GM21619 (cell line): ENCODE measurements around the gene IP6K2.
A peak's percentile ranks its signal among the peaks of the same experiment; 100 is the strongest.

Experiments used
- ATAC-seq: cut with Tn5 transposase; IDR thresholded peaks from one replicate; pipeline ENCODE4 v1.9.1; 2021; ENCODE audit not compliant: unreplicated experiment

The IP6K2 gene

DNA sequence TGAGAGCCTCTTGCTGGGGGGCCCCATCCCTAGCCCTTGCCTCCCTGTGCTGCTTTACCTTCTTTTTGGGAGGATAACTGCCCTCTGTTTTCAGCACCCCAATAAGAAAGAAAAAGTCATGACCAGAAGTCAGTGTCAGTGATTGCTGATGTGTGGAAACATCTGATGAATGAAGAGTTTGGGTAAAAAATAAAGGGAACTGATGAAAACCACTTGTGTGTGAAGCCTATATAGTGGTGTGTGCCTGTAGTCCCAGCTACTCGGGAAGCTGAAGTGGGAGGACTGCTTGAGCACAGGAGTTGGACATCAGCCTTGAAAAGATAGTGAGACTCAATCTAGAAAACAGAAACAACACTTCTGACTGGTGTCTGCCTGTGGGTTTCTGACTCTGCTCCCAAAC is 44.5 kb downstream of the IP6K2 start:
- no peak for ATAC-seq

DNA sequence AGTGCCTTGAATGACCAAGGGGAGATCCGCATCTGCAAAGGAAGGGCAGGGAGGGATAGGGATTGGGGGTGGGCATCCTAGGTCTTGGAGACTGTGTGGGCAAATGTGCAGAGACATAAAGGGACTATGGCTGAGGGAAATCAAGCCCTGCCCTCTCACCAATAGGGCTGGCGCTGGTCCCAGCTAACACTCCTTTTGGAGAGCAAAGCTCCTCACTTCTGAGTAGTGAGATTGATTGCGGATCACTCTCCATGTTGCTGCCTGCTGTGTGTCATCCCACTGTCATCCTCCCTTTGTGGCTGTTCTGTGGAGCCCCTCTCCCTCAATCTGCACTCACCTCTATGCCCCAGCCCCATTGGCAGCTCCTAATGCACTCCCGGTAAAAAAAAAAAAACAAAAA is 52.1 kb downstream of the IP6K2 start:
- no peak for ATAC-seq

DNA sequence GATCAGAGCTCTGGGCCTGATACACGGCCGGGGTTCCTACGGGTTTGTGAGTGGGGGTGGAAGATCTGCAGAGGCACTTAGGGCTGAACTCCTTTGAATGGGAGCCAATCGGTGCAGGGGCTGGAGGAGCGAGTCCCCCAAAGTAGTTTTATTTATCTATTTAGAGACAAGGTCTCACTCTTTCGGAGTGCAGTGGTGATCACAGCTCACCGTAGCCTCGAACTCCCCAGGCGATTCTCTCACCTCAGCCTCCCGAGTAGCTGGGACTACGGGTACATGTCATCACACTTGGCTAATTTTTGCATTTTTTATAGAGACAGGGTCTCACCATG is 52.7 kb downstream of the IP6K2 start:
- ATAC-seq, result no peak

DNA sequence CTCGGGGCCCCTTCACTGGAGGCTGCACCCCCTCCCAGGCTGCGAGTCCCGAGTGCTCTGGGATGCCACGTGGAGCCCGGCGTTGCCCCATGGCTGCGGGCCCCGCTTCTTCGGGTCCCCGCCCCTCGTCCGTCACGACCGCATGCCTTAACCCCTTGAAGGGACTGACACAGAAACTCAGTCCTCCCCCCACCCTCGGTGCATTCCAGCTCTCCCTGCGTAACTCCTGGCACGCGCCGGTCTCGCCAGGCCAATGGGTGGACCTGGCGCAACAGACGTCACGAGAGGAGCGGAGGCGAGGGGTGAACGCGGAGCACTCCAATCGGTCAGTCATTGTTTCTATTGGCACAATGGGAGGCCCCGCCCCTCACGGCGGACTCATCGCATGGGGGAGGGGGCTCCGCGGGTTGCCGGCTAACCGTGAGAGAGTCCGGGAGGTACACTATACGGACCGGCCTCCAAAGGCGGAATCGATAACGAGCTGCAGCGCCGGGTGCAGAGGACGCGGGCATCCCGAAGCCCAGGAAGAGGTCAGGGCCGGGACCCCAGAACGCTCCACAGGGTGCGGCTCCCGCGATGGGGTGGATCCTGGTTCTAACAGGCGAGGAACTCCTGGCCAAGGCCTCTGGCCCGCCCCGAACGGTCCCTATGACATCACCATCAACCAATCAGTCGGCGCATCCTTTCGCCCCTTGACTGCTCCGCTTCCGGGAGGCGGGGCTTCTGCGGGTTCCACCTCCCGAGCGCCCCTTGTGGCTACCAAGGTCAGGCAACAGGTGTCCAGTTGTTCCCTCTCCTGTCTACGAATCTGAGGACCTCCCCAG is 53.3 kb downstream of the IP6K2 start:
- peak; percentile 76 for ATAC-seq

DNA sequence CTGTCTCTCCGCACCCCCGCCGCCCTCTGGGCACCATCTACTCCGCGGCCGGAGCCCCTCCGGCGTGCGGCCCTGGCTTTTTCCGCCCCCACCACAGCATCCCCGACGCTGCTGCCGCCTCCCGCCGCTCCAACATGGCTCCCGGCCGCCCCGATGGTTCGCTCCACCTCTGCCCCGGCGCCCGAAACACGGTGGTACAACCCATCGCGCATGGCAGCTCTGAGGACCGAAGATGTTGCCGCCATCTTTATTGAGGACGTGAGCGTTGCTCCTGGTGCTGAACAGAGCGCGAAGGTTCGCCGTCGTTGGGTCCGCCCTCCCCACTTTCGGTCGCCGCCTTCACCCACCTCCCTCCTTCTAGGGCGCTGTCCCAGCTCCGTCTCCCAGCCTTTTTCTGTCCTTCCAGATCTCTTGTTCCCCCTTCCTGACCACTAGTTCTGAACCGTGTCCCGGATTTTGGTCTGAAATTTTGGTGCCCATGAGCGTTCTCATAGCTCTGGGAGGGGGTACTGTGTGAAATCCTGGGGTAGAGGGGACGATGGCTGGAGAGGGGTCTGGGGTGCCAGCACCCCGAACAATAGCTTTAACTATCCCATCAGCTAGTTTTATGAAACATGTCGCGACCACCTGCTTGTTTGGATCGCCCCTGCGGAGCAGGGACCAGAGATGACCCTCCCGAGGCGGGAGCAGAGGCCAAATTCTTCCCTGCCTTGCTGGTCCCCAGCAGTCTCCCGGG is 54.1 kb downstream of the IP6K2 start, which contains the start of gene CELSR3:
Gene CELSR3, minus strand, starts transcription at position 134 of the 736 bp plus-strand sequence. CDS start 252 bp downstream, outside the sequence.
- ATAC-seq, result no peak

DNA sequence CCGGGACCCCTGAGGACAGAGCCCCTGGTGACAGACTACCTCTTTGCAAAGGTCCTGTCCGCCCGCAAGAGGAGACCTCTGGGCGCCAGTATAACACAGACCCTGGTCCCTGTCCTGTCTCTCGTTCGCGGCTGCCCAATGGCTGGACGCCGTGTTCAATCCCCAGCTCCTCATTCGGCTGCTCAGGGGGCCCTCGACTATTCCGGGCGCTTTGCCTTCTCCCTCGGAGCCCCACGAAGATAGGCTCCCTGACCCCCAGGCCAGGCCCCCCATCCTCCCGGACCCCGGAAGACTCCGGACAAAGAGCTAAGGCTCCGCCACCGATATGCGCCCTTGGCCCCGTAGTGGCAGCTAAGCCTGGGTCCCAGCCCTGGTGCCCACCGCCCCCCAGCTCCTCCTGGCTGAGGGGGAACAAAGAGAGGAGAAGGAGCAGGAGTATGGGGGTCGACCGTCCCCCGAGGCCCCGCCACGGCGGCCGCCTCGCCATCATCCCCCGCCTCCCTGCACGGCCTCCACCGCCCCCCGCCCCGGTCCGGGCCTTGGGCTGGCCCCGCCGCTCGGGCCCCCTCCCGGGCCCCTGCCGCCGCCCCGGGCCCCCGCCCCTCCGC is 54.8 kb downstream of the IP6K2 start:
- ATAC-seq, result no peak

DNA sequence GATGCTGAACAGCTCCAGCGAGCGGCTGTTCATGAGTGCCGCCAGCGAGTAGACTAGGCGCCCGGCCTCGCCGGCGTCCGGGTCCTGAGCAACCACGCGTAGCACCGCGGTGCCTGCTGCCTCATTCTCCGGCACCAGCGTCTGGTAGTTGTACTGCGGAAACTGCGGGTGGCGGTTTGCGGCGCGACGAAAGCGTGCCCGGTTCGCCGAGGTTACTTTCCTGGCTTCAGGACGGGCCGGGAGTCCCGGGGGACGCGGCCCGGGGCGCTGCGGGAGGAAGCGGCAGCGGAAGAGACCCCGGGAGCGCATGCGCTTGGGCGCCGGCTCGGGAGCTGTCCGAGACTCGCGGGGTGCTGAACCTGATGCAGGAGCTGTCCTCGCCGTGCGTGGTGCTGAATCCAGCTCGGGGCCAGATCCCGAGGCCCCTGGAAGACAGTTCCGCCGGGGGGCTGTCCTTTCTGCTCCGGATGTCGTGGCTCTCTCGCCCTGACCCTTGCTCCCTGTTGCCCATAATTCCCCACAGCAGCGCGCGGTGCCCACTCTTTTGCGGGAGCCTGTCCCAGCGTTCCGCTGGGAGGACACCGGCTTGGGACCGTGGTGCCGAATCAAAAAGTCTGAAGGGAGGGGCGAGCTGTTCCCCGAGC is 55.4 kb downstream of the IP6K2 start:
- no peak for ATAC-seq

DNA sequence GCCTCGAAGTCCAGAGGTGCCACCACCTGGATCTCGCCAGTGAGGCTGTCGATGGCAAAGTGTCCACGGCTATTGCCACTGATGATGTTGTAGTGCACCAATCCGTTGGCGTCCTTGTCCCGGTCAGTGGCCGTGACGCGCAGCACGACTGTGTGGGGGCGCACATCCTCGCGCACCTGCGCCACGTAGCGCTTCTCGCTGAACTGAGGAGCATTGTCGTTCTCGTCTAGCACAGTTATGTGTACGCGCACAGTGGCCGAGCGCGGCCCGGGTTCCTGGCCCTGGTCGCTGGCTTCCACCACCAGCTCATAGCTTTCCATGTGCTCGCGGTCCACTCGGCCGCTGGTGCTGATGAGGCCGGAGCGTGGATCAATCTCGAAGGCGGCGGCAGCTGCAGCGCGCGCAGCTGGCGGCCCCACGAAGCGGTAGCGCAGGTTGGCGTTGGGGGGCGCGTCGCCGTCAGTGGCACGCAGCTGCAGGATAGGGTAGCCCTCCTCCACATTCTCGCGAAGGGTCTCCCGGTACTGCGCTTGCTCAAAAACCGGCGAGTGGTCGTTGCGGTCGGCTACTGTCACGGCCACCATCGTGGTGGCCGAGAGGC is 56.1 kb downstream of the IP6K2 start:
- no peak for ATAC-seq

DNA sequence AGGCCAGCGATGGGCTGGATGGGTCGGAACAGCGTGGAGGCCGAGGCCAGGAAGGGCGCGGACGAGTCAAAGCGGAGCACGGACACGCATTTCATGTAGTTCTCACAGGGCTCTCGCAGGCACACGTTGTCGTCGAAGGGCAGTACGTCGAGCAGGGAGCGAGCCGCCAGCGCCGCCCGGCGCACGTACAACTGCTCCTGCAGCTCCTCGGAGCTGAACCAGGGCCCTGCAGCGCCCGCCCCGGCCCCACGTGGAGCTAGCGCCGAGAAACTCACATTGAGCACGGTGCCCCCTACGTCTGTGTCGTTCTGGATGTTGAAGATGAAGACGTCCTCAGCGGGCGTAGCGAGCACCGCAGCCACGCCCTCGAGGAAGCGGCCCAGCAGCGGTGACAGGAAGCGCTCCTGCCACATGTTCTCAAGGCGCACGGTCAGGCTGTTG is 60.2 kb downstream of the IP6K2 start:
- no peak for ATAC-seq

DNA sequence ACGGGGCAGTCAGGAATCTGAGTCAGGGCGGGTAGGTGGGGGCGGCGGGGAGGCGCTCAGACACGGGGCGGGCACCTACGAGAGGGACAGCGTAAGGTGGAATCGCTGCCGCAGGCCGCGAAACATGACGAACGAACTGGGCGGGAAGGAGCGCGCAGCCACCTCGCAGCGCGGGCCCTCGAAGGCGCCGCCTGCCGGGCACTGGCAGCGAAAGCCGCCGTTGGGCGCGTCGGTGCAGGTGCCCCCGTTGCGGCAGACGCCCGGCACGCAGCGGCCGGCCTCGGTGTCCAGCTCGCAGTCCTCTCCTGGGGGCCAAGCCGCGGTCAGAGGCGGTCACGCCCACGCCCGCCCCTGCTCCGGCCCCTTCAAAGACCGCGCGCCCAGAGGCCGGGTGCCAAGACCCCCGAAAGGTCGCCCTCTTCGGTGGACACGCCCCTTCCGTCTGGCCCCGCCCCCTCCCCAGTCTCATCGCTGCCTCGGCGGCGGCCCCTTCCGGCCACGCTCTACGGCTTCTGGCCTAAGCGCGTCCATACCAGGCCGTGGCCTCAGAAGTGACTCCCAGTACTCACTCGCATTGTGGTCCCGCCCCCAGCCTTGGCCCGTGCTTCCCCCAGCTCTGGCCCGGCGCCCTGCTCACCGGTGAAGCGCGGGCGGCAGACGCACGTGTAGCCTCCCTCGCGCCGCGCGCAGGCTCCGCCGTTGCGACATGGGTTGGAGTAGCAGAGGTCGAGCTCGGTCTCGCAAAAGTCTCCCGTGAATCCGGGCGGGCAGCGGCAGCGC is 60.8 kb downstream of the IP6K2 start:
- peak; percentile 54 for ATAC-seq

DNA sequence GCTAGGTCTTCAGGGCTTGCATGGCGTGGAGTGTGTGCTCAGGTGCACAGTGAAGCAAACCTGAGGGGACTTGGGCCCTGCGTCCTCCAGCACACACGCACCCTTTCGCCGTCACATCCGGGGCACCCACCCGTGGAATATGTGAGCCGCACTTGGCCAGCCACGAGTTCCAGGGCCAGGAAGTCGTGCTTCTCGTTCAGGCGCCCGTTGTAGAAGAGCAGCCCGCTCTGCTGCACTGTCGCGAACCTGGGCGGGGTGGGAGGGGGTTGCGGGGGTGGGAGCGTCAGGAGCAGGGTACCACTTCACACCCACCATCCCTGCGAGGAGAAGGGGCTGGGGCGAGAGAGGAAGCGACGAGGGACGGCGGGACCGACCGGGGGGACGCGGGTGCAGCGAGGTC is 61.4 kb downstream of the IP6K2 start:
- no peak for ATAC-seq

DNA sequence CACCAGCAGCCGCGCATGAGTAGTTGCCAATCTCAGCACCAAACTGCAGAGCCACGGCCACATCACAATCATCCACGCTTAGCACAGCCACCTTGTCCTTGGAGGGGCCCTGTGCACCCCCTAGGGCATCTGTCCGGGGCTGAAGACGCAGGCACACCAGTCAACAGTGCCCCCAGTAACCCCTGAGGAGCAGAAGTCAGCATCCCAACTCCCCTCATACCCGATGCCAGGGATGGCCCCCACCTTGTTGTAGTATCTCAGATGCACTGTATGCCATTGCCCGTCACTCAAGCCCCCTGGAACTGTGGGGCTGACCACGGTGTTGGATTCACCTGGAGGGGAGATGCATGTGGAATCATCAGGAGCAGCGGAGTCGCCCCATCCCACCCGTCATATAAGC is 62.0 kb downstream of the IP6K2 start:
- no peak for ATAC-seq

DNA sequence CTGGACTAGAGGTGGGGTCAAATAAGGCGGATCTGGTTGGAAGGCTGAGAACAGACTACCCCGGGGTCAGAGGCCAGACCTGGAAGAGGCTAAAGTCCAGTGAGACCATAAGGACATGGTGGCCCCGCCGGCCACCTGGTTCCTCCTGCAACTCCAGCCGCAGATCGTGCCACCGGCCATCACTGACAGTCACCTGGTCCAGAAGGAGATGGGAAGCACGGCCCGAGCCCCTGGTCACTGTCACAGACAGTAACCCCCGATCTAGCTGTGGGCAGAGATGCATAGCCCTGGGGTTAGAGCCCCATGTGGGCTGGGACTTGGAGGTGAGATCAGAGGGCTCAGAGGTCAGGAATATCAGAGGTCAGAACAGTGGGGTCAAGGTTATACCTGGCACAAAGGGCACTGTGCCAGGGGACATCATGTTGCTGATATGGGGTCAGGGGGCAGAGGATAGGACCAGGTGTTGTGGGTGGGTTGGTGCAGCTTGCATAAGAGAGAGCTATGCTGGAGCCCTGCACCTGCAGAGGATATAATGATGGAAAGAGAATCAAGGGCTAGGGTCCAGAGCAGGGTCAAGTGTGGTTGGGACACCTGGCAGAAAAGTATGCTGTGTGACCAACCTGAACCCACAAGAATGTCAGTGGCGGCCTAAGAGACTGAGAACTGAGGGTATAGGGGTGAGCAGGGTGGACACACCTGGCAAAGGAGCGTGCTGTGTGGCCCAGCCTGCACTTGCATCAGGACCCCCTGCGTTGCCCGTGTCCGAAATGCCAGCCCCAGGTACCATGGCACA is 63.9 kb downstream of the IP6K2 start:
- no peak for ATAC-seq

DNA sequence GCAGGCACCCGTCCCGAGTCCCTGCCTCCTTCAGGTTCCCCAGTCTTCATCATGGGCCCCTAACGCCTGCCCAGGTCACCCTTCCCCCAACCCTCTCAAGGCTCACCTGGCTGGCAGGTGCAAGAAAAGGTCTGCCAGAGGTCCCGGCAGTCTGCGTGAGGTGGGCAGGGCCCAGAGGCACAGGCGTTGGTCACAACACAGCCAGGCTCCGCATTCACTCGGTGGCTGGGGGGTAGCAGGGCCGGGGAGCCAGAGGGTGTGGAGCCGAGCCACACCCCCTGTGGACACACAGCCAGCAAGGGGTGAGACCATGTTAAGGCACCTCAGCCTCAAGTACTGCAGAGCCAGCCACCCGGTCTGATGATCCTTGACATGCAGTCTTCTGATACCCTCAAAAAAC is 65.2 kb downstream of the IP6K2 start:
- no peak for ATAC-seq

DNA sequence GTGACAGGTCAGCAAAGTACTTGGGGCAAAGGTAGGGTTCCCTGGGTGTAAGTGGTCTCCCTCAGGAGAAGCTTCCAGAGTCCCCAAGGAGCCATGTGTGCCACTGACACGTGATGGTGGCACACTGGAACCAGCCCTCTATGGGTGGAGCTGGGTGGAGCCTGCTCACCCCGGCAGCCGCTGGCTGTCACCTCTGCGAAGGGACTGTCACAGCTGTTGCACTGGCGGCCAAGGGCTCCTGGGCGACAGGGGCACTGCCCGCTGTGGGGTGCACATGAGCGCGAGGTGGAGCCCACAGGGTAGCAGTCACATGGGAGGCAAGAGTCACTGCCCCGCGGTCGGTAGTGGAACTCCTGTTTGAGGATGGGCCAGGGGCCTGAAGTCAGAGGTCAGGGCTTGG is 66.3 kb downstream of the IP6K2 start:
- ATAC-seq, result no peak

DNA sequence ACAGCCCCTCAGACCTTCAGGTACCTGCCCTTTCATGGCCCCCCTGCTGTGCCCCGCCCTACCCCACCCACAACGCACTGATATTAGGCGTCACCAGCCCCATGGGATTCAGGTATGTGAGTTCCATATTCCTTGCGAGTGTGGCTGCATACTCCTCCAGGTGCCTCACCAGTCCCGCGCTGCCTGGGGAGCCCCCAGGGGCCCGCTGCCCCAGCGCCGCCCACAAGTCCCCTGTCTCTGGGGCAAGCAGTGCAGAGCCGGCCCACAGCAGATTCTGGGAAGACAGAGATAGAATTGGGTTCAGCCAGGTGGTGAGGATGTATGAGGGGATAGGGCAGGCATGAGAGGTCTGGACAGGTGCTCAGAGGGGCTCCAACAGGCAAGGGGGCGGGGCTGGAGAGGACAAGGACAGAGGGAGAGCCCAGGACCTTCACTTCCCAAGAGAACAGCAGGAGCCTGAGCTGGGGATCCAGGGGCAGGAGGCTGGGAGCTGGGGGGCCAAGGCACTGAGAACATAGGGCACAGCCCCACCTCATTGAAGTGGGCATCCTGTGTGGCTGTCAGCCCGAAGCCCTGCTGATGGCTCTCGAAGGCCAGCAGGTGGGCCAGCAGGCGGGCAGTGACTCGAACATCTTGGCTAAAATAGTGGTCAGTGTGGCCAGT is 68.7 kb downstream of the IP6K2 start:
- no peak for ATAC-seq

DNA sequence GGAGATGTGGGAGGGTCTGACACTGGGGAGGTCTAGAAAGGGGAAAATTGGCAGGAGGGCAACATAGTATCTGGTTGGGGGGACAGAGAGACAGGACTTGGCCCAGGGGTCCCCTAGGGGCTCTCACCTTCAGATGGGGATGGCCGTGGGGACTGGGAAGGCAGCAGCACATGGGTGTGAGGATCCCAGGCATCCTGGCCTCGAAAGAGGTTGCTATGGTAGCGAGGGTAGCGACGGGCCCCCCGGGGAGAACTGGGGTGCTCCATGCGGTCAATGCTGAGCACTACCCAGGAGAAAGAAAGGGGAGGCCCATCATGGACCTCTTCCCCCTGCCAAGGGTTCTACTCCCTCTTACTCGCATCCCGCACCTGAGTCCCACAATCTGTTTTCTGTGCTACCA is 69.3 kb downstream of the IP6K2 start:
- ATAC-seq, result no peak

DNA sequence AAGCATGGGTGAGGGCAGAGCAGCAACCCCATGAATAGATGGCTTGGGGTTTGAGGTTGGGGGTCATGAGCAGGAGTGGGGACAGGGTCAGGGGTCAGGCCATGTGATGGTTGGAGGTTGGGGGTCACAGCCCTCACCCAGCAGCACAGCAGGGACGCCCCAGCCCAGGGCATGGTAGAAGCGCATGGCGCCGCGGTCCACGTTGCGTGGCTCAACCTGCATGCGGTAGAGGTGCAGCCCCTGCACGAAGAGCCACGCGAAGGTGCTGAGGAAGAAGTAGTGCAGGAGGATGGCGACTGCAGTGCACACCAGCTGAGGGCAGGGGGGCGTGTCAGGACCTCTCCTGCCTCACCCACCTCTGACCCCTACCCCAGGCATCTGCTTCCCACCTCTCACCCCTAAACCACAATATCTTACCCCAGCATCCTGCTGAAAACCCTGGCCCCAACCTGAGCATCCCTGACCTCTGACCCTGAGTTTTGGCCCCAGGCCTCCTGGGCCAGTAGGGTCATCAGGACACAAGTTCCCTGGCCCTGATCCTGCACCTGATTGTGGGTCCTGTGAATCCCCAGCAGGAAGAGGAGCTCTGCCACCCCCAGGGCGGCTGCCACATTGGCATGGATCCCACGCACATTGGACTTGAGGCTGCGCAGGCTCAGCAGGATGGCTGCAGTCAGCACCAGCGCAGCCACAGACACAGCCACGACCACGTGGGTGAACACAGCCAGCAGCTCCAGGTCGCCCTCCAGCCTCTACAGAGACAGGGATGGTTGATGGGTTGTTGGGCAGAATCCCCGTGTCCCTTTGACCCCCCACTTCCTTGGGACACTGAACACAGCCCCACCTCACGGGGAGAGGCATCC is 71.9 kb downstream of the IP6K2 start:
- ATAC-seq, result no peak
